Measurements from ENCODE around the gene TRPC4.

TRPC4 gene

DNA sequence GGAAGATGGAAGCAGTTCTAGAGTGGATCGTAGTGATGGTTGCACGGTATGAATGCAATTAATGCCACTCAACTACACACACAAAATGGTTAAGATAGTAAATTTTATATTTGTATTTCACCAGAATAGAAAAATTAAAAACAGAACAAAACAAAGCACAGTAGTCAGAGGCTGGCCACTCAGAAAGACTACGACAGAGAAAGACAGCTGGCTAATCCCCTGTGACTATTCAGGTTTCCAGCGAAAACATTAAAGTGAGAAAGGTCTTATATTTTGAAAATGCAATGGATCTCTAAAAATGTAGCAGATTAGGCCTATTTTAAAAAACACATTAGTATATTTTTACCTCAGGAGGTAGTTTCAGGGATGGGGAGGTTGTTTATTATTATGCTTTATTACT, 139.7 kb downstream of the TRPC4 start:
- no peak for DNase-seq (ENCODE audit: low read depth in 2 of 2)

- no peak for DNase-seq (ENCODE audit: low read depth in 2 of 2)
Observed at GRCh38 chr13:37716420-37717195, 153.0 kb downstream of the TRPC4 start.

DNA sequence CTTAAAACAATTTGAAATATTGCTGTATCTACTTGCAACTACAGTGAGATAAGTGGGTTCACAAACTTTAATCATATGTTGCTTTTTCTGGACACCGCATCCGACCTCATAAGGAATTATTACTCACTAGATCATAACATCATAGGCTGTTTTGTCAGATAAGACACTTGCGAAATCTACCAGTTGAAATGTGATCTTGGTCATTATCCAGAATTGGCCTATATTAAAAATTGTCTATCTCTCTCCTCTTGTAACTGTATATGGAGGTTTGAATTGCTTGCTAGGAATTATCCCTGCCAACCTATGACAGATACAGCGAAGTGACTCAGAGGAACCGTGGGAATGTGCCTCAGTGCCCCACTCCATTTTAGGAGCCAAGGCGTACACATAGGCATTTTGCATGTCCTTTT, 154.0 kb downstream of the TRPC4 start:
- peak; percentile 33 to 46 for DNase-seq (ENCODE audit: low read depth in 2 of 2)

- no peak for DNase-seq (ENCODE audit: low read depth in 2 of 2)
Observed at GRCh38 chr13:37709318-37709717, 160.3 kb downstream of the TRPC4 start.

DNA sequence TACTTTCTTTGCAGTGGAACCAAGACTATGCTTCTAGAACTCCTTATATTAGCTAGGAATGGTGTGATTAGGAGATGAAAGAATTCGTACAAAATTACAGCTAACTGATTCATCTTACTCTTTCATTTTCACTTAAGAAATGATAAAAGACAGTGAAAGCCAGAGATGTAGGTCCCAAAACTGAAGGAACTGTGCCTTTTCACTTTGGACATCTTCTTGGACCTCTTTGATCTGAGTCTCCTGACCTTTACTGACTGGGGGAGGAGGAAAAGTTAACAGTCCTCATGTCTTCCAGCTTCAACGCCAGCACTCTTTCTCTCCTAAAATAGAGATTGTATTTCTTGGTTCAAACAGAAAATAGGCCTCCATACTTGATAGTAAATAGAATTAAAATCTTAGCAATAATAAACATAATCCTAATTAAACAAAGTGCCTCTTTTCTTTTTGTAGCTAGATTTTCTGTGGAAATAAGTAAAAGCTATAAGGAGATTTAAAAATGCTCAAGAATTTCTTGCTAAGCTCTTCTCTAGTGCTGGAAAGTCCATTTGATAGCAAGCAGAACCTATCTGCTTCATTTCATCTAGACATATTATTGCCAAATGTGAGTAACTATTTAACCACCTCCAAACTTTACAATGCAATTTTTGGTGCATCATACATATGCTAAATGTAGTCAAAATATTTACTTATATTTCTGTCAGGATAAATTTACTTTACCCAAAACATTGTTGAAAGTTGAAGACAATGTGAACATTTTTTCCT, 161.7 kb downstream of the TRPC4 start:
- DNase-seq (ENCODE audit: low read depth in 2 of 2): no peak

DNA sequence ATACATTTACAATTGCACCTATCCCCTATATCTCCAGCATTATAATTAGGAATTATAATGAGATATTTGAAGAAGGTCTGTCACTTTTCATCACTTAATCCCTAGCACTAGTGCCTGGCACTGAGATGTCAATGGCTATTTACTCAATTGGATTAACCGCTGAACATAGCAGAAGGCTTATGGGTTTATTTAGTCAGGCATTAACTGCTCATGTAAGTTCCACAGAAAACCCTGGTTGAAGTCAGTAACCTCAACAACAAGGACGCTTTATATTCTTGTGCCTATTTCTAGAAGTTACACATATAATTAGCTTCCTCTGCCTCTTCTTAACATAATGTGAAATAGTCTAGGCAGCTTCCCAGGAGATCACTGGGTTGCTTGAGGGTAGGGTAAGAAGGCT, 163.5 kb downstream of the TRPC4 start:
- no peak for DNase-seq (ENCODE audit: low read depth in 2 of 2)

DNA sequence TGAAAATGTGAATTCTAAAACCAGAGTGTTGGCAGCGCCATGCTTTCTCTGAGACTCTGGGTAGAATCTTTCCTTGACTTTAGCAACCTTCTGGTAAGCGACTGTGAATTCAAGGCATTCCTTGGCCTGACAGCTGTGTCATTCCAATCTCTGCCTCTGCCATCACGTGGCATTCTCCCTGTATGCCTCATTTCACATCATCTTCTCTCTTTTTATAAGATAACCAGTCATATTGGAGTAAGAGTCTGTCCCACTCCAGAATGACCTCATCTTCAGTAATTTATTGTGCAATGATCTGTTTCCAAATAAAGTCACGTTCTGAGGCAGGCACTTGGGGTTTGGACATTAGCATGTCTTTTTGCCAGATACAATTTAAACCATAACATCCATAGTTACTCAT, 167.6 kb downstream of the TRPC4 start:
- peak; percentile 78 to 84 for DNase-seq (ENCODE audit: low read depth in 2 of 2)

GRCh38 chr13:37701306-37701705, 168.3 kb downstream of the TRPC4 start:
- no peak for DNase-seq (ENCODE audit: low read depth in 2 of 2)

GRCh38 chr13:37700887-37701286, 168.7 kb downstream of the TRPC4 start:
- no peak for DNase-seq (ENCODE audit: low read depth in 2 of 2)

- no peak for DNase-seq (ENCODE audit: low read depth in 2 of 2)
Observed at GRCh38 chr13:37695200-37695599, 174.4 kb downstream of the TRPC4 start.

DNA sequence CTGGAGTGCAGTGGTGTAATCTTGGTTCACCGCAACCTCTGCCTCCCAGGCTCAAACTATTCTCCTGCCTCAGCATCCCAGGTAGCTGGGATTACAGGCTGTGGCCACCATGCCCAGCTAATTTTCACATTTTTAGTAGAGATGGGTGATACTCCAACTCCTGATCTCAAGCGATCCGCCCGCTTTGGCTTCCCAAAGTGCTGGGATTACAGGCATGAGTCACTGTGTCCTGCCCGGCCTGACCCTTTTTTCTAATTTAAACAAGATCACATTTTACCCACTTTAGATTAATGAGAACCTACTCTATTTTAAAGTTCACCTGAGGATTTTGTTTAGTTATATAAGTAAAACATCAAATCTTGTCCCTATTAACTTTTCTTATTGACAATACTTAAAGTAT, 179.2 kb downstream of the TRPC4 start:
- DNase-seq (ENCODE audit: low read depth in 2 of 2): no peak

GRCh38 chr13:37686501-37686900, 183.1 kb downstream of the TRPC4 start:
- no peak for DNase-seq (ENCODE audit: low read depth in 2 of 2)

DNA sequence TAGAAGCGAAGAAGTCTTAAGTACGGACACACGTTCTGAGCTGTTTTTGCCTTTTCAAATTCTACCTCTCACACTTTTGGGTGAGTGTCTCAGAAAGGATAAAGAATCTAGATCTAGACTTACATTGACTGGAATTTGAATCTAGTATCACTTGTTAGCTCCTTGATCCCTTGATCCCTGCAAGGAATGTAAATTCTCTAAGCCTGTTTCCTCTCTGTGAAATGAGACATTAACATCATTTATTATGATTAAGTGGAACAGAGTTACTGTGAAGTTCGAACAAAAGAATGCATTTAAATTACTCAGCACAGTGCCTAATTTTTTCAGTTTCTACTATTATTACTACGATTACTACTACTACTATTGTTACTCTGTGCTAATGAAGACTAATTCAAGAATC, 184.4 kb downstream of the TRPC4 start:
- no peak for DNase-seq (ENCODE audit: low read depth in 2 of 2)

- DNase-seq (ENCODE audit: low read depth in 2 of 2): no peak
Observed at GRCh38 chr13:37682496-37682895, 187.1 kb downstream of the TRPC4 start.

DNA sequence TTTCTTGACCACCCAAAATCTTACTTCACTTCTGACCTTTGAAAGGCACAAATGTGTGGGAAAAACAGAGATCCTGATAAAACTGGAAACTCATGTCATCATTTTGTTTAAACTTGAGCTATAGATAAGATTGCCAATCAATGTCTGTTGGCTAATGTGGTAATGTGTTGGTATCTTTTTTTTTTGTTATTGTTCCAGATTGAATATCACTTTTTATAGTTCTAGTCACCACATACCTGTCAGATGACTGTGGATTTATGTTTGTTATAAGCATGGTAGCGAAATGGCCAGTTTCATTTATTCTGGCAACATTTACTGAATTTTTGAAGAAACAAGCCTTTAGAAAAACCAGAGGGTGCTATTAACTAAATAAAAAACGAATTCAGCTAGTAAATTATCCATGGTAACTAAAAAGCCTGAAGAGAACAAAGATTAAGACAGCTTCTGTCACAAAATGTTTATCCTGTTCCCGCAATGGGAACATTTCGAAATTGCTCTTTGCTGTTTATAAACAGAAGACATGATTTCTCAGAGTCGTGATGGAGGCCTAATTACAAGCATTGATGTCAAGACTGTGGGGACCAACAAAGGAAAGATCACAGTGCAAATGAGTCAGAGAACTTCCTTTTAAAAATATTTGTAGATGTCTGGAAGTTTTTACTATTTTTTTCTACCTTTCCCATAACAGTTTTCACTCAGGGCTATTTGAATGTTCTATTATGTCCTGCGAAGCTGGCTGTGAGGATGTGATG, 188.1 kb downstream of the TRPC4 start:
- no peak for DNase-seq (ENCODE audit: low read depth in 2 of 2)

DNA sequence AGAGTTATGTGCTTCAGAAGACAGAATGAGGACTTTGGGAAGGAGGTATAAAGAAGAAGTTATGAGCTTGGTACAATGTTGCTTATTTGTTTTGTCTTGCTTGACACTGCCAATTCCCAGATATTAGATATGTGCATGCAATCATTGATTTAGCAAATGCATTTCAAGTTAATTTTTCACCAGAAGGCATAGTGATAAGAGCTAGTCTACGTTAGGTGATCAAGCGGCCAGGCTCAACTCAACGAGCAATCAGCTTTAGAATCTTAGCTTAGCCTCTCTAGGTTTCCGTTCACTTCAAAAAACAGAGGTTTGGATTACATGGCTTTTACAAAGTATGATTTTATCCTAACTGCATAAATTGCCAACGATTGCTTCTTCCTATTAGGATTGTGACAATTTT, 189.4 kb downstream of the TRPC4 start:
- no peak for DNase-seq (ENCODE audit: low read depth in 2 of 2)

GRCh38 chr13:37679043-37679442, 190.5 kb downstream of the TRPC4 start:
- DNase-seq (ENCODE audit: low read depth in 2 of 2): no peak

GRCh38 chr13:37669845-37670244, 199.7 kb downstream of the TRPC4 start:
- DNase-seq (ENCODE audit: low read depth in 2 of 2): no peak

- peak; percentile 25 to 28 for DNase-seq (ENCODE audit: low read depth in 2 of 2)
Observed at GRCh38 chr13:37667702-37668101, 201.9 kb downstream of the TRPC4 start.

GRCh38 chr13:37666036-37666435, 203.5 kb downstream of the TRPC4 start:
- no peak for DNase-seq (ENCODE audit: low read depth in 2 of 2)

GRCh38 chr13:37665420-37665819, 204.2 kb downstream of the TRPC4 start:
- no peak for DNase-seq (ENCODE audit: low read depth in 2 of 2)

GRCh38 chr13:37663724-37664123, 205.8 kb downstream of the TRPC4 start:
- no peak for DNase-seq (ENCODE audit: low read depth in 2 of 2)

- DNase-seq (ENCODE audit: low read depth in 2 of 2): no peak
Observed at GRCh38 chr13:37662624-37663023, 206.9 kb downstream of the TRPC4 start.
